Panc1 (cell line): ENCODE results near the gene ZNF366. TPM values are rescaled to one million over a fixed set of nuclear protein-coding genes. Genes with fewer than 3 reads are reported as not detected.

Experiments
- ATAC-seq: fragments of 200-7000 bp; cut with Tn5 transposase; 2 replicates; pipeline ENCODE4 v1.9.1; 2020; ENCODE audit warnings: mild to moderate bottlenecking, moderate library complexity
- BruUV-seq: library from RNA; stranded (reverse); fragments of 400-500 nt; replicated peaks from 2 replicates; lab custom pipeline; 2021; lab: Mats Ljungman, UMichigan
- CTCF ChIA-PET: fragments of 300-600 bp; sonication (Branson Sonifier 250); formaldehyde crosslinking; loops from one replicate; lab custom pipeline; 2022; ENCODE audit warnings: antibody characterized with exemption; lab: Charles Lee
- POLR2A ChIA-PET: fragments of 300-600 bp; sonication (Branson Sonifier 250); formaldehyde crosslinking; loops from one replicate; lab custom pipeline; 2022; ENCODE audit warnings: antibody characterized with exemption; lab: Charles Lee
- DNase-seq: peaks from one replicate; pipeline ENCODE4 v3.0.0-alpha.2; 2010; ENCODE audit warnings: low read depth, low spot score
- H3K27ac ChIP-seq: 2 replicates; pipeline ENCODE4 v1.5.1; 2011; ENCODE audit warnings: mild to moderate bottlenecking, low read length, inconsistent platforms
- H3K27me3 ChIP-seq: fragments of 200-500 bp; sonication (Bioruptor generic); 2 replicates; pipeline ENCODE4 v1.6.0; 2014; ENCODE audit warnings: low read length, inconsistent platforms; ENCODE audit not compliant: control insufficient read depth, insufficient read depth
- H3K36me3 ChIP-seq: fragments of 200-500 bp; sonication (Bioruptor generic); 2 replicates; pipeline ENCODE4 v1.5.1; 2014; ENCODE audit warnings: inconsistent platforms, mild to moderate bottlenecking, low read length, moderate library complexity; ENCODE audit not compliant: control insufficient read depth, insufficient read depth
- H3K4me1 ChIP-seq: 2 replicates; pipeline ENCODE4 v1.5.1; 2011; ENCODE audit warnings: inconsistent platforms, mild to moderate bottlenecking, low read length, moderate library complexity; ENCODE audit not compliant: control insufficient read depth, insufficient read depth
- H3K4me3 ChIP-seq, 2 experiments: 2 replicates each; pipeline ENCODE4 v1.5.1; 2011 to 2012; ENCODE audit warnings: low read depth in 2 of 2, low read length in 2 of 2, mild to moderate bottlenecking in 2 of 2, inconsistent platforms in 1 of 2, moderate library complexity in 1 of 2
- H3K9me3 ChIP-seq: fragments of 200-500 bp; sonication (Bioruptor generic); 2 replicates; pipeline ENCODE4 v1.5.1; 2014; ENCODE audit warnings: low read depth, mild to moderate bottlenecking, inconsistent platforms, low read length, moderate library complexity; ENCODE audit not compliant: control insufficient read depth, insufficient read depth
- POLR2AphosphoS5 ChIP-seq: IDR thresholded peaks from 2 replicates; pipeline ENCODE4 v1.6.1; 2012; ENCODE audit warnings: mild to moderate bottlenecking, low read depth, low read length, moderate library complexity
- SIN3A ChIP-seq: IDR thresholded peaks from 2 replicates; pipeline ENCODE4 v1.6.1; 2012; ENCODE audit warnings: low read depth, mild to moderate bottlenecking, low read length, moderate library complexity, borderline replicate concordance; ENCODE audit not compliant: insufficient read depth
- TCF7L2 ChIP-seq: IDR thresholded peaks from 2 replicates; pipeline ENCODE4 v1.6.1; 2011; ENCODE audit warnings: mild to moderate bottlenecking, low read depth, low read length, inconsistent platforms
- in situ Hi-C: cut with HindIII; loops from 2 replicates; pipeline ENCODE4 v1.10.0; 2016; ENCODE audit warnings: low sequenced_read_pairs, low pct_unique_long_range_greater_than_20kb
- intact Hi-C: fragments of 100-400 bp; cut with micrococcal nuclease; formaldehyde crosslinking; loops from one replicate; pipeline ENCODE4 v1.10.0; 2022; ENCODE audit not compliant: unreplicated experiment
- total RNA-seq: library from RNA; stranded (reverse); gene quantifications from one replicate; pipeline ENCODE4 v1.2.1, GENCODE V29; 2021; ENCODE audit not compliant: unreplicated experiment
- TF ChIP-seq, protein P1 (sequence below): fragments of 450-650 bp; IDR thresholded peaks from 2 replicates; pipeline ENCODE4 v1.5.1; 2017; ENCODE audit warnings: mild to moderate bottlenecking
- TF ChIP-seq, protein P2 (sequence below), 2 experiments: IDR thresholded peaks; 2 replicates each; pipeline ENCODE4 v1.6.1; 2011 to 2012; ENCODE audit warnings: low read depth in 2 of 2, control low read depth in 1 of 2, low read length in 1 of 2, mild to moderate bottlenecking in 1 of 2, moderate library complexity in 1 of 2; ENCODE audit not compliant: insufficient read depth in 1 of 2

The ZNF366 gene
- total RNA-seq, 1 experiment from 2014 or later = not detected

DNA sequence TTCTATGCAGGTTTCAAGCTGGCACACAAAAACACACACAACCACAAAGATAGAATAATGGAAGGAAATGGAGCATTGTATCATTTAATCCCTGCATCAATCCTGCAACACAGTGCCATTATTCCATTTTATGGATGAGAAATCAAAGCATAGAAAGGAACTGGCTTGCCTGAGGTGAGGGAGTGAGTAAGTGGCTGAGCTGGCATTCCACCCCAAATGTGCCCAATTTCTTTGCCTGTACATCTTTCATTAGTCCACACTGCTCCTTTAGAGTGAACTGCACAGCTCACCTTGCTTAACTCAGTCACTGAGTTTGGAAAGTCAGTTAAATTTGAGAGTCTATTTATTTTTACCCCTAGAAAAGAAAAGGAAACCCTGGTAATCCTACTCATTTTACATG, 28.9 kb downstream of the ZNF366 start:
- ChIA-PET CTCF (no interaction called here), POLR2A (no interaction called here)
- BruUV-seq = no TSS peak
- Histone ChIP-seq H3K36me3 (no peaks in the 10 kb centered on the region), H3K27ac (no peak overlapping the region), H3K4me1 (no peaks in the 10 kb centered on the region), H3K4me3 (no peak overlapping the region), H3K9me3 (no peaks in the 10 kb centered on the region), H3K27me3 (peaks cover 2% of the 10 kb centered on the region; the same call in 1 of the 2 replicates)
- no peak for DNase-seq
- ATAC-seq = no peak
- intact Hi-C loops = no loop called here
- in situ Hi-C loops = no loop called here
- TF ChIP-seq TCF7L2 (no peak), POLR2AphosphoS5 (no peak), SIN3A (no peak)
- TF ChIP-seq, protein P1, sequence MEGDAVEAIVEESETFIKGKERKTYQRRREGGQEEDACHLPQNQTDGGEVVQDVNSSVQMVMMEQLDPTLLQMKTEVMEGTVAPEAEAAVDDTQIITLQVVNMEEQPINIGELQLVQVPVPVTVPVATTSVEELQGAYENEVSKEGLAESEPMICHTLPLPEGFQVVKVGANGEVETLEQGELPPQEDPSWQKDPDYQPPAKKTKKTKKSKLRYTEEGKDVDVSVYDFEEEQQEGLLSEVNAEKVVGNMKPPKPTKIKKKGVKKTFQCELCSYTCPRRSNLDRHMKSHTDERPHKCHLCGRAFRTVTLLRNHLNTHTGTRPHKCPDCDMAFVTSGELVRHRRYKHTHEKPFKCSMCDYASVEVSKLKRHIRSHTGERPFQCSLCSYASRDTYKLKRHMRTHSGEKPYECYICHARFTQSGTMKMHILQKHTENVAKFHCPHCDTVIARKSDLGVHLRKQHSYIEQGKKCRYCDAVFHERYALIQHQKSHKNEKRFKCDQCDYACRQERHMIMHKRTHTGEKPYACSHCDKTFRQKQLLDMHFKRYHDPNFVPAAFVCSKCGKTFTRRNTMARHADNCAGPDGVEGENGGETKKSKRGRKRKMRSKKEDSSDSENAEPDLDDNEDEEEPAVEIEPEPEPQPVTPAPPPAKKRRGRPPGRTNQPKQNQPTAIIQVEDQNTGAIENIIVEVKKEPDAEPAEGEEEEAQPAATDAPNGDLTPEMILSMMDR = no peak
- TF ChIP-seq, protein P2, sequence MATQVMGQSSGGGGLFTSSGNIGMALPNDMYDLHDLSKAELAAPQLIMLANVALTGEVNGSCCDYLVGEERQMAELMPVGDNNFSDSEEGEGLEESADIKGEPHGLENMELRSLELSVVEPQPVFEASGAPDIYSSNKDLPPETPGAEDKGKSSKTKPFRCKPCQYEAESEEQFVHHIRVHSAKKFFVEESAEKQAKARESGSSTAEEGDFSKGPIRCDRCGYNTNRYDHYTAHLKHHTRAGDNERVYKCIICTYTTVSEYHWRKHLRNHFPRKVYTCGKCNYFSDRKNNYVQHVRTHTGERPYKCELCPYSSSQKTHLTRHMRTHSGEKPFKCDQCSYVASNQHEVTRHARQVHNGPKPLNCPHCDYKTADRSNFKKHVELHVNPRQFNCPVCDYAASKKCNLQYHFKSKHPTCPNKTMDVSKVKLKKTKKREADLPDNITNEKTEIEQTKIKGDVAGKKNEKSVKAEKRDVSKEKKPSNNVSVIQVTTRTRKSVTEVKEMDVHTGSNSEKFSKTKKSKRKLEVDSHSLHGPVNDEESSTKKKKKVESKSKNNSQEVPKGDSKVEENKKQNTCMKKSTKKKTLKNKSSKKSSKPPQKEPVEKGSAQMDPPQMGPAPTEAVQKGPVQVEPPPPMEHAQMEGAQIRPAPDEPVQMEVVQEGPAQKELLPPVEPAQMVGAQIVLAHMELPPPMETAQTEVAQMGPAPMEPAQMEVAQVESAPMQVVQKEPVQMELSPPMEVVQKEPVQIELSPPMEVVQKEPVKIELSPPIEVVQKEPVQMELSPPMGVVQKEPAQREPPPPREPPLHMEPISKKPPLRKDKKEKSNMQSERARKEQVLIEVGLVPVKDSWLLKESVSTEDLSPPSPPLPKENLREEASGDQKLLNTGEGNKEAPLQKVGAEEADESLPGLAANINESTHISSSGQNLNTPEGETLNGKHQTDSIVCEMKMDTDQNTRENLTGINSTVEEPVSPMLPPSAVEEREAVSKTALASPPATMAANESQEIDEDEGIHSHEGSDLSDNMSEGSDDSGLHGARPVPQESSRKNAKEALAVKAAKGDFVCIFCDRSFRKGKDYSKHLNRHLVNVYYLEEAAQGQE (IDR thresholded peaks at IDR 0.05; ENCODE audit: insufficient read depth in 1 of 2, low read depth in 2 of 2, low read length in 1 of 2) = no peak

DNA sequence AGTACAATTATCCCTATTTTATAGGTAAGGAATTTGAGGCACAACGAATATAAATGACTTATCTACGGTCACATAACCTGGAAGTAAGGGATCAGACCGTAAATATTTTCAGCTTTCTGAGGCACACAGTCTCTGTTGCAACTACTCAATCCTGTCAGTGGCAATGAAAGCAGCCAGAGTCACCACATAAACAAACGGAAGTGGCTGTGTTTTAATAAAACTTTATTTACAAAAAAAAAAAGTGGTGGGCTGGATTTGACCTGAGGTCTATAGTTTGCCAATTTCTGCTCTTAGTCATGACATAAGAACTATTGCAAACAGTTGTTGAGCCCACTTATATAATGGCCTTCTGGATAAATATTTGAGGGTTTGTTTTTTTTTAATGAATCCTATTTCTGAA, 29.6 kb downstream of the ZNF366 start:
- in situ Hi-C loops = no loop called here
- ATAC-seq = no peak
- Histone ChIP-seq H3K4me1 (no peaks in the 10 kb centered on the region), H3K27me3 (peaks cover 2% of the 10 kb centered on the region; the same call in 1 of the 2 replicates), H3K4me3 (no peak overlapping the region), H3K27ac (no peak overlapping the region), H3K36me3 (no peaks in the 10 kb centered on the region), H3K9me3 (no peaks in the 10 kb centered on the region)
- DNase-seq = no peak
- intact Hi-C loops = no loop called here
- CTCF ChIA-PET = no interaction called here
- BruUV-seq = no TSS peak
- POLR2A ChIA-PET = no interaction called here
- TF ChIP-seq, protein P1 = no peak
- no peak for TF ChIP-seq SIN3A
- TF ChIP-seq, protein P2 (IDR thresholded peaks at IDR 0.05; ENCODE audit: insufficient read depth in 1 of 2, low read depth in 2 of 2, low read length in 1 of 2) = no peak
- no peak for TF ChIP-seq TCF7L2
- TF ChIP-seq POLR2AphosphoS5 = no peak
